ENCODE data around the gene KRT7.
"Not testable (repeated sequence)": the region's sequence is repeated elsewhere in the genome, so short reads cannot be mapped to it uniquely, and the experiment has no call there.

KRT7 gene

GRCh38 chr12:52255926-52256583 is 23.0 kb downstream of the KRT7 start:
- no peak for DNase-seq (ENCODE audit: low spot score)

- no peak for DNase-seq (ENCODE audit: low spot score)
Observed at GRCh38 chr12:52256584-52256935, 23.5 kb downstream of the KRT7 start.

- no peak for DNase-seq (ENCODE audit: low spot score)
Observed at GRCh38 chr12:52257074-52257551, 24.1 kb downstream of the KRT7 start.

DNA sequence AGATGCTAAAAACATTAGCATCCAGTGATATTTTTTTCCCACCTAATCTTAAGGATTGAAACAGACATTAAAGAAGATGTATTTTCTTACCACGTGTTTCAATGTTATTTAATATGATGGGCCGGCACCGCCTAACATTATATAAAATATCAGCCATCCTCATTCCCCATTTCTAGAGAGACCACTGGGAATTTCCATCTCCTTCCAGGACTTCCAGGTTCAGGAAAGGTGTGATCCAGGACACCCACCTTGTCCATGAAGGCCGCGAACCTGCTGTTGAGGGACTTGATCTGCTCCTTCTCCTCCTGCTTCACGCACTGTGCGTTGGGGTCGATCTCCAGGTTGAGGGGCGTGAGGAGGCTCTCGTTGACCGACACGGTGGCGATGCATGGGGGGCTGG is 24.9 kb downstream of the KRT7 start:
- not testable (repeated sequence) for DNase-seq (ENCODE audit: low spot score)

GRCh38 chr12:52258335-52258901 is 25.4 kb downstream of the KRT7 start:
- no peak for DNase-seq (ENCODE audit: low spot score)

DNA sequence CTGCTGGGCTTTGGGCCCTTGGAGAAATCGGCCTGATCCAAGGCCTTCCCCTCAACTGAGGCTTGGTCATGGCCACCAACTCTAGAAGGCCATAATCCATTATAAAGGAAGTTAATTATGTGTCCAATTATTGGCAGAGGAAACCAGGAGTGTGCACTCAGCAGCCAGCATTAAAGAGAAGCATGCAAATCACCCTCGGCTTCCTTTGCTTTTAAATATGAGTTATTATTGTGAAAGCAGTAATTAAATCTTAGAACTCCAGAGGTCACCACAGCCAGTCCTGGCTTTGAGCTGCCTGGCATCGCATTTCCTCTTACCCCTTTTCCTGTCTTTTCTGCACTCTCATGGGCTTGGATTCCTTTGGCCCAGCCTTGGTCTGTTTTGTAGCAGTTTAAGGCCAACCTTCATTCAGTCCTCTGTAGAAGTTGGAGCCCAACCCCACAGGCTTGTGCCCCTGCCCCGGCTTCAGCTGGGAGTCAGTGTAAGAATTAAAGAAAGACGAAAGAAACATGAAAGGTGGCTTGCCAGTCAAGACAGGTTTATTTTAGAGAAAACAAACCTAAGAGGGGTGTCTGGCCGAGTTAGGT is 26.7 kb downstream of the KRT7 start:
- DNase-seq (ENCODE audit: low spot score): no peak

- no peak for DNase-seq (ENCODE audit: low spot score)
Observed at GRCh38 chr12:52260361-52261207, 27.5 kb downstream of the KRT7 start.

DNA sequence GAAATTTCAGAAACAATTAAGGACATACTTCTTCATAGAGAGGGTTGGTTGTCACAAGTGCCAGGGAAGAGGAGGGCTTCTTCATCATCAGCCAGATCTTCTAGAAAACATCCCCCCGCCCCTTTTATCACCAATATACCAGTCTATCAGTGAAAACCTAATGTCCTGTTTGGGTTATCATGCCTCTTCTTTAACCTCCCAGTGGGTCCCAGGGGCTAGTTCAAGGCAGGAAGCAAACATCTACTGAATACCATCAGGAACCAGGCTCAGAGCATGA is 28.1 kb downstream of the KRT7 start:
- no peak for DNase-seq (ENCODE audit: low spot score)

DNA sequence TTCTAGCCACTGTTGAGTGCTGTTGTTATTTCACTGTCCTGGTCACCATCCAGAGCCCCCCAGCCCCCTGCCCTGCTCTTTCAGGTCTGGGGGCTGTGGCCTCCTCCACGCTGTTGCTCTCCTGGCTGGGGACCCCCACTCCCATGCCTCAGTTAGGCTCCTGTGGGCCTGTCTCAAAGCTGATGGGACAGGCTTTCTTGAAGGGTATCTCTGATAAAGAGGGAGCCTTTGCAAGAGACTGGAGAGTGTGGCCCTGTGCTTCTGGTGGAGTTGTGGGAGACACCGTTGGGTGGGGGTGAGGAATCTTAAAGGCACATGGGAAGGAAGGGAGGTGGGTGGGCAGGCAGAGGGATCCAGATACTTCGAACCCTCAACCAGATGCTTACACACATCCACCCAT is 29.2 kb downstream of the KRT7 start:
- DNase-seq (ENCODE audit: low spot score): no peak

- no peak for DNase-seq (ENCODE audit: low spot score)
Observed at GRCh38 chr12:52263761-52264434, 30.9 kb downstream of the KRT7 start.

DNA sequence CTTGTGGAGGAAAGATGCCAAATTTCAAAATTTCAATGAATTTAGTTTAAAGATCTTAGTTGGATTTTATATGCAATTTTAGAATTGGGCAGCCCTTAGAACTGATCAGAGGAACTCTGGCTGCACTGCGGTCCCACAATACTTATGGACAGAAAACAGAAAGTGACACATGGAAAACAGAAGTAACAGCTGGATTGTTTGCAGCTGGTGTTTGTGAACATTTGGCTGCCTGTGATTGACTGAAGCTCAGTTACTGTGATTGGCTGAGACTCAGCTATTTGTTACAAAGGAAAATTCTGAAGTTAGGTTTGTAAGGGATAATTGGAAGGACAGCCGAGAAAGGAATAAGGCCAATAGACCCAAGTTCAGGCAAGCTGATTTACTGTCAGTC is 31.4 kb downstream of the KRT7 start:
- DNase-seq (ENCODE audit: low spot score): no peak

DNA sequence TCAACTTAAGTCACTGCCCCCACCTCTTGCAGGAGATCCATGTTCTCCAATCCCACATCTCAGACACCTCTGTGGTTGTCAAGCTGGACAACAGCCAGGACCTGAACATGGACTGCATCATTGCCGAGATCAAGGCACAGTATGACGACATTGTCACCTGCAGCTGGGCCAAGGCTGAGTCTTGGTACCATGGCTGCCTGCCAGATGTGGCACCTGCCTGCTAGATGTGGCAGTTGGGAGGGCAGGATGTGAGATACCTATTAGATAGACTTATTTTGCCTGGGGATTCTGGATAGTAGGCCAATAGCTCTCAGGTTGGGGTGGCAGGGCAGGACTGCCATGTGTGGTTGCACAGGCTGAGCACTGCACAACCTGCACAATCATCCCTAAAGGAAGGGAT is 33.5 kb downstream of the KRT7 start:
- DNase-seq (ENCODE audit: low spot score): no peak

GRCh38 chr12:52267266-52267665 is 34.2 kb downstream of the KRT7 start:
- DNase-seq (ENCODE audit: low spot score): no peak

- DNase-seq (ENCODE audit: low spot score): no peak
Observed at GRCh38 chr12:52267699-52268098, 34.7 kb downstream of the KRT7 start.

DNA sequence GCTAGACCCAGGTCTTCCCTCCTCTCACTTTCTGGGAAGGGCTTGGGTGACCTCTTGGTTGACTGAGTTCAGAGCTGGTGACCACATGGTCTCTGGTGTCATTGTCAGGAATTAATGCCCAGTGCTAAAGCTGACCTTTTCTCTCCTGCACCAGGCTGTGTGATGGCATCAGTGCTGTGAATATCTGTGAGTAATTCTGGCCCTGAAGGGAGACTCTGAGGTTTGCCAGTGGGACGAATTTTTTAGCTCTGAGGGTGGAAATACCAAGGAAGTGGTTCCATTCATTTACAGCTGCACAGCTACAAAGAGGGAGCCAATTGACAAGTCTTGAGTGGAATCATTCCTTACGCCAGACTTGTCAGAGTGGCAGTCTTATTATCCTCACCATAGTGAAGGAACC is 35.2 kb downstream of the KRT7 start:
- no peak for DNase-seq (ENCODE audit: low spot score)

GRCh38 chr12:52270541-52271070 is 37.6 kb downstream of the KRT7 start:
- no peak for DNase-seq (ENCODE audit: low spot score)

DNA sequence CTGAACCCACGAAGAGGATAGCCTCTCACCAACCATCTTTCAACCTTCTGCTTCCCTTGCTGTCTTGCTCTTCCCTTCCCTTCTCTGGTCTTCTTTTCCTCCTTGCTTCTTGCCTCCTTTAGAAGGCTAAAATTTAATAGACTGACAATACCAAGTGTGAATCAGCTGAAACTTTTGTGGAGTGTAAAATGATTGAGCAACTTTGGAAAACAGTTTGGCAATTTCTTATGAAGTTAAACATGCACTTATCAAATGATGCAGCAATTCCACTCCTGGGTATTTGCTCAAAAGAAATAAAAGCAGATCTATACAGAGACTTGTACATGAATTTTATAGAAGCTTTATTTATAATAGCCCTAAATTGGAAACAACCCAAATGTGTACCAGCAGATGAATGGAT is 38.1 kb downstream of the KRT7 start:
- no peak for DNase-seq (ENCODE audit: low spot score)

- no peak for DNase-seq (ENCODE audit: low spot score)
Observed at GRCh38 chr12:52274521-52275120, 41.6 kb downstream of the KRT7 start, which contains the start of gene KRT86. KRT86 (plus strand) TSS chr12:52274645; CDS start chr12:52301917, 27,272 bp downstream.

DNA sequence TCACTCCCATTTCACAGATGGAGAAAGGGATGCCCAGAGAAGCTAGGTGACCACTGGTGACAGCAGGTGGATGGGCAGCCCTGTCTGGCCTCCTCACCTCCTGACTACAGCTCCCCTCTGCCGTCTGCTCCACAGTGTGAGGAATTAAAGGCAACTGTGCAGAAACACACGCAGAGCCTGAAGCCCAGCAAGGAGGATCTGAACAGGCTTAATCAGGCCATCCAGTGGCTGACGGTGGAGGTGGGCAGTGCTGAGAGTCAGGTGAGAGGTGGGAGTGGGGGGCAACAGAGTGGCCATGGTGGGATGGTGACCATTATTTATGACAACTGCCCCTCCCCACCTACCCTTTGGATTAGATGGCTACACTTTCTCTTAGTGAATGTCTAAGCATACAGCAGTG is 42.6 kb downstream of the KRT7 start:
- no peak for DNase-seq (ENCODE audit: low spot score)

- no peak for DNase-seq (ENCODE audit: low spot score)
Observed at GRCh38 chr12:52277486-52278245, 44.6 kb downstream of the KRT7 start.

Measured in CD4-positive, alpha-beta T cell treated with Interleukin-6 at 100 ng/mL for 8 hours (primary cell).